ENCODE measurements around the gene VPS4A. TPM values are rescaled to one million over a fixed set of nuclear protein-coding genes. Genes with fewer than 3 reads are reported as not detected.

VPS4A gene
- total and polyA plus RNA-seq, 2 donors (not counting 1 experiment from before 2014, with no cell fraction given): 33.1 to 43.8 TPM

DNA sequence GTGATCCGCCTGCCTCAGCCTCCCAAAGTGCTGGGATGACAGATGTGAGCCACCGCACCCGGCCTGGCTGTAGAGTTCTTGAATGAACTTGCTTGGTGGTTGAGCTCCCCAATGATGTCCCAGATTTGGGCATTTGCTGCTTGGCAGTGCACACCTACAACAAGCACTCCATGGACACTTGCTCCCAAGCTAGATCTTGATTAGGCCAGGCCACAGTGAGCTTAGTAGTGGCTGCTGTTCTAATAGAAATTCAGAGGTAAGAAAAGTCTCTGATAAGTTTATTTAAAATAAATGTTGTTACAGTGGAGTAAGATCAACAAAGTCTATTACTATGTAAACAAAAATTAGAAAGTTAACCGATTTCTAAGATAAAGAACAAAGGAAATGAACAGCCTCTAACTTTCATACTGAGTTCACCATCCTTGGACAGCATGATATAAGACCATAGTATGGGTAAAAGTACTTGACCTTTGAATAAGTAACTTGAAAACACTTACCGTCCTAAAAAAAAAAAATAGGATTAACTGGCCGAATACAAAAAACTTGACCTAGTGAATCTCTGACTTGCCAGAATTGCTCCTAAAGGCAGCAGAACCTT lies 39.5 kb downstream of the VPS4A start:
- no peaks in the 10 kb centered on the region for H3K27me3 ChIP-seq (replicated peaks in 1 of 4; ENCODE audit: control extremely low read depth in 1 of 4, control insufficient read depth in 3 of 4, insufficient read depth in 4 of 4, low read length in 3 of 4)
- H3K27me3 Mint-ChIP-seq: no peaks in the 10 kb centered on the region
- H3K36me3 ChIP-seq (replicated peaks in 1 of 2; ENCODE audit: control extremely low read depth in 1 of 2, control insufficient read depth in 1 of 2, extremely low read depth in 1 of 2, insufficient read depth in 2 of 2, low read length in 1 of 2): peaks cover 2 to 15% of the 10 kb centered on the region in 2 experiments
- no peaks in the 10 kb centered on the region for H3K4me1 ChIP-seq (ENCODE audit: control insufficient read depth in 2 of 2, insufficient read depth in 2 of 2, low read length in 2 of 2)
- no peaks in the 10 kb centered on the region for H3K9me3 ChIP-seq (ENCODE audit: control extremely low read depth in 1 of 3, control insufficient read depth in 2 of 3, insufficient read depth in 1 of 3, low read length in 2 of 3)
- H3K27ac ChIP-seq (ENCODE audit: low read length in 2 of 2): no peak overlapping the region
- H3K79me2 ChIP-seq (ENCODE audit: control insufficient read depth, insufficient read depth, low read length): no peaks in the 10 kb centered on the region
- H3K9me3 Mint-ChIP-seq (ENCODE audit: insufficient read depth): no peaks in the 10 kb centered on the region
- H4K20me1 ChIP-seq (ENCODE audit: control insufficient read depth, insufficient read depth, low read length, poor library complexity, severe bottlenecking): no peaks in the 10 kb centered on the region
- ATAC-seq (ENCODE audit: low read depth): no peak
- H3K27ac Mint-ChIP-seq: no peak overlapping the region
- no peak overlapping the region for H3K4me3 ChIP-seq (ENCODE audit: control extremely low read depth in 1 of 5, extremely low read depth in 1 of 5, insufficient read depth in 1 of 5, low read depth in 2 of 5, low read length in 4 of 5)
- H2AFZ ChIP-seq (ENCODE audit: insufficient read depth, low read depth, low read length, poor library complexity, severe bottlenecking): no peak overlapping the region
- intact Hi-C loops (cut with micrococcal nuclease): no loop called here
- H3K9ac ChIP-seq (ENCODE audit: low read length): no peak overlapping the region
- no peak overlapping the region for H3K4me2 ChIP-seq (replicated peaks; ENCODE audit: low read depth, low read length, poor library complexity, severe bottlenecking)
- POLR2A ChIA-PET: interaction anchor here (0.7 kb wide), 1 partner anchor 10 kb away, joined by 3 read pairs; no protein-coding TSS in a partner anchor
- H3K4me1 Mint-ChIP-seq: peaks cover 6% of the 10 kb centered on the region
- CTCF ChIA-PET: no interaction called here
- no peak for TF ChIP-seq EZH2 (IDR thresholded peaks at IDR 0.05; ENCODE audit: borderline replicate concordance, insufficient read depth, low read depth, low read length, poor library complexity, severe bottlenecking)
- TF ChIP-seq, protein P1, sequence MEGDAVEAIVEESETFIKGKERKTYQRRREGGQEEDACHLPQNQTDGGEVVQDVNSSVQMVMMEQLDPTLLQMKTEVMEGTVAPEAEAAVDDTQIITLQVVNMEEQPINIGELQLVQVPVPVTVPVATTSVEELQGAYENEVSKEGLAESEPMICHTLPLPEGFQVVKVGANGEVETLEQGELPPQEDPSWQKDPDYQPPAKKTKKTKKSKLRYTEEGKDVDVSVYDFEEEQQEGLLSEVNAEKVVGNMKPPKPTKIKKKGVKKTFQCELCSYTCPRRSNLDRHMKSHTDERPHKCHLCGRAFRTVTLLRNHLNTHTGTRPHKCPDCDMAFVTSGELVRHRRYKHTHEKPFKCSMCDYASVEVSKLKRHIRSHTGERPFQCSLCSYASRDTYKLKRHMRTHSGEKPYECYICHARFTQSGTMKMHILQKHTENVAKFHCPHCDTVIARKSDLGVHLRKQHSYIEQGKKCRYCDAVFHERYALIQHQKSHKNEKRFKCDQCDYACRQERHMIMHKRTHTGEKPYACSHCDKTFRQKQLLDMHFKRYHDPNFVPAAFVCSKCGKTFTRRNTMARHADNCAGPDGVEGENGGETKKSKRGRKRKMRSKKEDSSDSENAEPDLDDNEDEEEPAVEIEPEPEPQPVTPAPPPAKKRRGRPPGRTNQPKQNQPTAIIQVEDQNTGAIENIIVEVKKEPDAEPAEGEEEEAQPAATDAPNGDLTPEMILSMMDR (IDR thresholded peaks at IDR 0.05): no peak
- WGBS (ENCODE audit: insufficient coverage): 100% methylated on average over 3 of the region's 6 CpGs
- H3K4me3 Mint-ChIP-seq: no peak overlapping the region
- no peak for DNase-seq

DNA sequence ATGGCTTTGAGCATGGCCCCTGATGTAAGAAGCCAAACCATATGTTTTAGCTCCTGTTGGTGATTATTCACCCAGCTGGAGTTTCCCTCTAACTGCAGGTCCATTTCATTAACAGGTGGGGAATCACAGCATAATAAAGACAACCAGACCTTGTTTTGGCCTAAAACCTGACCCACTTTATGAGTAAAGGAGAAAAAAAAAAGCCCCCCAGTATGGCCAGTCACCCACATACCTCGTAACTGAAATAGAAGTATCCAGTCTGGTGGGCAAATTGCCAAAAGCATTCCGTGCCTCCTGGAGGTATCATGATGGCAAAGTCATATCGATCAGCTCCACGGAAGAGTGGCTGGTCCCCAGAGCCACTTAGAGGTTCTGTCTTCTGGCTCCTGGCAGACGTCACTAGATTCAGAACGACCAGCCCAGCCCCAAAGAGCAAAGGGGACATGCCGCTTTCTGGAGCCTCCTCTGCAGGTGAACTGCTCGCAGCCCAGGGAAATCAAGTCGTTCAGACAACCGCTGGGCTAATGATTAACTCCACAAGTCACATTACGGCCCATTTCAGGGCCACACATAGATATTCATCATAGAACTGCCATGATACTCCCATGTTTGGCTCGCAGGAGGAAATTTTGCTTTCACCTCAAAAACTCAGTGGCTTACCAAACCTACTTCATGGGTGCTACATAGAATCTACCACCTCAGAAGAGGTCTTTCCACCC lies 40.3 kb downstream of the VPS4A start, which contains the start of gene TMED6:
Gene TMED6, minus strand, starts transcription at position 478 of the 719 bp plus-strand sequence. Its CDS starts 33 bp downstream, at position 445.
- TF ChIP-seq, protein P1 (IDR thresholded peaks at IDR 0.05): no peak
- TF ChIP-seq EZH2 (IDR thresholded peaks at IDR 0.05; ENCODE audit: borderline replicate concordance, insufficient read depth, low read depth, low read length, poor library complexity, severe bottlenecking): no peak
- POLR2A ChIA-PET: interaction anchor here (0.7 kb wide), 1 partner anchor 874 kb away, joined by 6 read pairs; no protein-coding TSS in a partner anchor

More for the DNA sequence above, 40.3 kb downstream of the VPS4A start, which contains the start of gene TMED6:
- H3K27ac Mint-ChIP-seq: no peak within 1 kb of the TSS
- Histone ChIP-seq H3K27me3 (replicated peaks in 1 of 4; ENCODE audit: control extremely low read depth in 1 of 4, control insufficient read depth in 3 of 4, insufficient read depth in 4 of 4, low read length in 3 of 4) (no peaks in the 10 kb centered on the region), H3K27ac (ENCODE audit: low read length in 2 of 2) (no peak within 1 kb of the TSS), H3K4me1 (ENCODE audit: control insufficient read depth in 2 of 2, insufficient read depth in 2 of 2, low read length in 2 of 2) (no peaks in the 10 kb centered on the region), H3K79me2 (ENCODE audit: control insufficient read depth, insufficient read depth, low read length) (no peaks in the 10 kb centered on the region), H3K36me3 (replicated peaks in 1 of 2; ENCODE audit: control extremely low read depth in 1 of 2, control insufficient read depth in 1 of 2, extremely low read depth in 1 of 2, insufficient read depth in 2 of 2, low read length in 1 of 2) (peaks cover 2 to 22% of the 10 kb centered on the region in 2 experiments), H3K4me3 (ENCODE audit: control extremely low read depth in 1 of 5, extremely low read depth in 1 of 5, insufficient read depth in 1 of 5, low read depth in 2 of 5, low read length in 4 of 5) (no peak within 1 kb of the TSS), H2AFZ (ENCODE audit: insufficient read depth, low read depth, low read length, poor library complexity, severe bottlenecking) (no peak within 1 kb of the TSS), H3K4me2 (replicated peaks; ENCODE audit: low read depth, low read length, poor library complexity, severe bottlenecking) (no peak within 1 kb of the TSS), H3K9me3 (ENCODE audit: control extremely low read depth in 1 of 3, control insufficient read depth in 2 of 3, insufficient read depth in 1 of 3, low read length in 2 of 3) (no peaks in the 10 kb centered on the region), H4K20me1 (ENCODE audit: control insufficient read depth, insufficient read depth, low read length, poor library complexity, severe bottlenecking) (no peaks in the 10 kb centered on the region), H3K9ac (ENCODE audit: low read length) (no peak within 1 kb of the TSS)
- CTCF ChIA-PET: no interaction called here
- intact Hi-C loops (cut with micrococcal nuclease): no loop called here
- 98% methylated on average over 11 of the region's 12 CpGs for WGBS (ENCODE audit: insufficient coverage)
- H3K9me3 Mint-ChIP-seq (ENCODE audit: insufficient read depth): no peaks in the 10 kb centered on the region
- DNase-seq (no peak), ATAC-seq (ENCODE audit: low read depth) (no peak)
- H3K27me3 Mint-ChIP-seq: no peaks in the 10 kb centered on the region
- no peak within 1 kb of the TSS for H3K4me3 Mint-ChIP-seq
- no peaks in the 10 kb centered on the region for H3K4me1 Mint-ChIP-seq

Measured in B cell (primary cell).